Fibroblast of mammary gland (primary cell): Measurements from ENCODE around the gene MAN1A1.

Experiments
- DNase-seq: peaks from one replicate; pipeline ENCODE4 v3.0.0-alpha.2; 2010; ENCODE audit warnings: low read depth
- H3K4me3 ChIP-seq: 2 replicates; pipeline ENCODE4 v1.5.1; 2011; ENCODE audit warnings: low read depth, mild to moderate bottlenecking, low read length, moderate library complexity; ENCODE audit not compliant: control insufficient read depth
- CTCF ChIP-seq: conservative IDR thresholded peaks from 2 replicates; pipeline ENCODE4 v1.5.1; 2011; ENCODE audit warnings: low read depth, low read length, inconsistent platforms; ENCODE audit not compliant: control insufficient read depth, insufficient read depth

The MAN1A1 gene

GRCh38 chr6:119333063-119333609, 16.4 kb downstream of the MAN1A1 start:
- H3K4me3 ChIP-seq = no peak overlapping the region
- TF ChIP-seq CTCF = no peak
- no peak for DNase-seq

- H3K4me3 ChIP-seq = no peak overlapping the region
- no peak for DNase-seq
- no peak for TF ChIP-seq CTCF
Observed at GRCh38 chr6:119331663-119332286, 17.8 kb downstream of the MAN1A1 start.

- no peak overlapping the region for H3K4me3 ChIP-seq
- no peak for DNase-seq
- TF ChIP-seq CTCF = no peak
Observed at GRCh38 chr6:119330520-119331113, 18.9 kb downstream of the MAN1A1 start.

DNA sequence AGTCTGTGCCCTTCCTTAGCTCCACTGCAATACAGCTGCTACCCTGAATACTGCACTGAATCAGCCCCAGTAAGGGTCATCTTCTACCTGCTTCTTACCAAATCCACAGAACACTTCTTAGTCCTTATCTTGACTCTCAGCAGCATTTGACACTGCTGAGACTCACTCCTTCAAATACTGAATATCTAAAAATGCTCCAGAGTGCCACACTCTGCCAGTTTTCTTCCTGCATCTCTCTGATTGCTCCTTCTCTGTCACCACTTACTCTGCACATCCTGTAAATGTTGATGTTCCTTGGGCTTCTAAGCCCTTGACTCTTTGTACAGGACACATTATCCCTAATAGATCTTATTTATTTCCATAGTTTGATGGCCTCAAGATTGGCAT, 19.8 kb downstream of the MAN1A1 start:
- no peak for TF ChIP-seq CTCF
- no peak overlapping the region for H3K4me3 ChIP-seq
- DNase-seq = no peak

DNA sequence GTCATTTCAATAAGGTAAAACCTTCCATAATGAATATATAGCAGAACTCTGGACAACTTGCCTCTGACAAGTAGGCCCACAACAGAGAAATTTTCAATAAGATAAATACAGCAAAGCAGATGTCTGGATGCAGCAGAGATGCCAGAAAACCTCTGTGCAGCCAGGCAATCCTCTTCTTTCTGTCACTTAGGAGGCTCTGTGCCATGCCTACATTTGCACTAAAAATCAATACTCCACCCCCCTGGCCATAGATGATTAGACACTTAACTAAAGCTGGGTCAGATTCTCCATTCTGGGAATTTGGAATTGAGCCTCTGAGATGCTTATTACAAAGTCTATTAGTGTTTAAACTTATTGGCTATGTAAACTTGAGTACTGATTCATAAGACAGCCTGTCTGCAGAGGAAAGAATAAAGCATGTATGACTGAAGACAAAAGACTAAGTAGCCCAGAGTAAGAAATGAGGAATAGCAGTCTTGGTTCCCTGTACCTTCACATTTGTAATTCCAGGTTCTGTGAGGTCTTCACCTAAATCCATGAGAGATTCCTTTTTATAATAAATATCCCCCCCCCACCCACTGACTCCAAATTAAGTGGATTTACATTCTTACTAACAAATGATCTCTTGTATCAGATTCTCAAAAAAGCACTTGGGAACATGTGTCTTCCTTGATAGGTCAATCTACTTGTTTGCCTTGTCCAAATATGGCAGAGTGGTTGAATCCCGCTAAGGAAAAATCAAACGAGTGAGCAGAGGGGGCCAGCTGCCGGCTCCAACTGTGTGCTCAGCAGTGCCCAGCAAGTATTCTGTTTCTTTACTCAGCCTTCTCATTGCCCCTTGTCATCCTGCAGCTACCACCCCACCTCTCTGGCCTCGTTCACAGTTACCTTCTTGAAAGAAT, 20.4 kb downstream of the MAN1A1 start:
- DNase-seq = no peak
- TF ChIP-seq CTCF = no peak
- H3K4me3 ChIP-seq = no peak overlapping the region

DNA sequence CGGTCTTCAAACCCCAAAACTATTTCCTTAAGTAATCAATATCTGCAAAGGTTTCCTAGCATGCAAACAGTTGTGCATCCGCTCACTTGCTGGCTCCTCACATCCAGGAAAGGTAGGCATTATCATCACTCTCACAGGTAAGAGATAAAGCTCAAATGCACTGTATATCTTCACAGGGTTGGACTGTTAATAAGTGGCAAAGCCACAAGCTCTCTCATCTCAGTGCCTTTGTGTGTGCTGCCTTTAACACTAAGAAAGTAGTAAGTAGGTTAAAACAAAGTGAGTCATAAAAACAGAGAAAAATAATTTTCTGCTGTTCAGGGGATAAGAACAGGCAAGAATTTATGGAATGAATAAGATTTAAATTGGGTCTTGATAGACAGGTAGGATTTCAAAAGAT, 21.3 kb downstream of the MAN1A1 start:
- no peak overlapping the region for H3K4me3 ChIP-seq
- TF ChIP-seq CTCF = no peak
- no peak for DNase-seq
